Gastroesophageal sphincter (tissue), 3 donors: ENCODE measurements around the gene ABI3BP.

ENCODE experiments used
- CTCF ChIP-seq, 4 experiments: fragments of 200-600 bp in 2 of 4; fragments of 450-650 bp in 2 of 4; sonication (generic) in 1 of 4; IDR thresholded peaks; one replicate each; pipeline ENCODE4 v1.5.1; 2017 to 2019; ENCODE audit warnings: antibody characterized with exemption in 4 of 4, mild to moderate bottlenecking in 2 of 4, moderate library complexity in 2 of 4
- POLR2AphosphoS5 ChIP-seq: sonication (generic); formaldehyde crosslinking; IDR thresholded peaks from one replicate; pipeline ENCODE4 v1.6.1; 2017; ENCODE audit warnings: antibody characterized with exemption

- TF ChIP-seq CTCF (IDR thresholded peaks at IDR 0.05) (no peak), POLR2AphosphoS5 (no peak)
These were observed 33.7 kb upstream of the ABI3BP start for GRCh38 chr3:101026881-101027280.
